ENCODE data around the gene DCDC1.

Gene DCDC1

GRCh38 chr11:30852091-30852490, 517.4 kb downstream of the DCDC1 start:
- H3K4me3 ChIP-seq (ENCODE audit: low read depth, low read length): no peak overlapping the region
- no peaks in the 10 kb centered on the region for H3K36me3 ChIP-seq (ENCODE audit: control insufficient read depth, insufficient read depth, low read length)
- no peak overlapping the region for H3K9ac ChIP-seq (ENCODE audit: low read length)
- 0 out of 2 replicates have a peak, but pooled peaks cover 6% of the 10 kb centered on the region for H3K9me3 ChIP-seq (ENCODE audit: control insufficient read depth, insufficient read depth, low read depth, low read length)
- peaks cover 9% of the 10 kb centered on the region for H3K4me1 ChIP-seq (ENCODE audit: control insufficient read depth, insufficient read depth, low read length)
- H3K27me3 ChIP-seq (ENCODE audit: control insufficient read depth, insufficient read depth, low read length): no peaks in the 10 kb centered on the region
- no peak overlapping the region for H3K27ac ChIP-seq (ENCODE audit: low read depth, low read length)

- Histone ChIP-seq H3K27ac (ENCODE audit: low read depth, low read length) (no peak overlapping the region), H3K4me1 (ENCODE audit: control insufficient read depth, insufficient read depth, low read length) (no peaks in the 10 kb centered on the region), H3K9ac (ENCODE audit: low read length) (no peak overlapping the region), H3K27me3 (ENCODE audit: control insufficient read depth, insufficient read depth, low read length) (no peaks in the 10 kb centered on the region), H3K9me3 (ENCODE audit: control insufficient read depth, insufficient read depth, low read depth, low read length) (peaks cover 13% of the 10 kb centered on the region; the same call in 1 of the 2 replicates), H3K36me3 (ENCODE audit: control insufficient read depth, insufficient read depth, low read length) (no peaks in the 10 kb centered on the region), H3K4me3 (ENCODE audit: low read depth, low read length) (no peak overlapping the region)
Measured at GRCh38 chr11:30837252-30837651, 532.3 kb downstream of the DCDC1 start.

DNA sequence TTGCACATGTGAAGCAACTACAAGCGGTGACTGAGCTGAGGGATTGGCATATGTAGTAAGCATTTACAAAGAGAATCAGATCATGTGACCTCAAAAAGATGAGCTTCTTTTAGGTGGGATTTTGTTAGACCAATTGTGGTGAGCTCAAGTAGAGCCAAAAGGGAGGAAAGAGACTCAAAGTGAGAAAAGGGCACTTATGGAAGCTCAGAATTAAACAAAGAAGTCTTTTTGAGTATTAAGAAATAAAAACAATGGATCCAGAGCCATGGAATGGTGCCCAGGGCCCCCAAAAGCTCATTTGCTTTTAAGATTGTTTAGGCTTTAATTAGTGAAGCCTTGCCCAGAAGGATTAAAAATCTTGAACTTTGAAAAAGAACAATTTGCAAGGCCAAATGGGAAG, 536.7 kb downstream of the DCDC1 start:
- H3K9ac ChIP-seq (ENCODE audit: low read length): no peak overlapping the region
- peaks cover 13% of the 10 kb centered on the region; the same call in 1 of the 2 replicates for H3K9me3 ChIP-seq (ENCODE audit: control insufficient read depth, insufficient read depth, low read depth, low read length)

DNA sequence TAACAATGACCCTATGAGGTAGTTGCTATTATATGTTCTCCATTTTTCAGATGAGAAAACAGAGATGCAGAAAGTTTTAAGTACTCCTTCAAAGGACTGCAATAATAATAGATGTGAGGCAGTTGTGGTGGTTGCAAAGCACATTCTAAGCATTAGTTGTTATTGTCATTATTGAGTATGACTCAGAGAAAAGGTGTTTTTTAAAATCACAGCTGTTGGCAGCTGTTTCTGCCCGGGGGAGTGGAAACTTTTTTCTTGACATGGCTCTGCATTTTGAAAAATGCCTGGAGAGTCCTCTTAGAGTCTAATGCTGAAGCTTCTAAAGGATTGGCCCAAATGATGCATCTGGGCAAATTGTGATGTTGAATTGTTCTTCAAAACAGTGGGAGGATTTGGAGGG, 538.9 kb downstream of the DCDC1 start:
- H3K27me3 ChIP-seq (ENCODE audit: control insufficient read depth, insufficient read depth, low read length): no peaks in the 10 kb centered on the region

More for the DNA sequence above, 536.7 kb downstream of the DCDC1 start:
- H3K36me3 ChIP-seq (ENCODE audit: control insufficient read depth, insufficient read depth, low read length): no peaks in the 10 kb centered on the region
- no peak overlapping the region for H3K27ac ChIP-seq (ENCODE audit: low read depth, low read length)
- H3K4me3 ChIP-seq (ENCODE audit: low read depth, low read length): no peak overlapping the region
- H3K4me1 ChIP-seq (ENCODE audit: control insufficient read depth, insufficient read depth, low read length): peaks cover 7% of the 10 kb centered on the region
- no peaks in the 10 kb centered on the region for H3K27me3 ChIP-seq (ENCODE audit: control insufficient read depth, insufficient read depth, low read length)

DNA sequence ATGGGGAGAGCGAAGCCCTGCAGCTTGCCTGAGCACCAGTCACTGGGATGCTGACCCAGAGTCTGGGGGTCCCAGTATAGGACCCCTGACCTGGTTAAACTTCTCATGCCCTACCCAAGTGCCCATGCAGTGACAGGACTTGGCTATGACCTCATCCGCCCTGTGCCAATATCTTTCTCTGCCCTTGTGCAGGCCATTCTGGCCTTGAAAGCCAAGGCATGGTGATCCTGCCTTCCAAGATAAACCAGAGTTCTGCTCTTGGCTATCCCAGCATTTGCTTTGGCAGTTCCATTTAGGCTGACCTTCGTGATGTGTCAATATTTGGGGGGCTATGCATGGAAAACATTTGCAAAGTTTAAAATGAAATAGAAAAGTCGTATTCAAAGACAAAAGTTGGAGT, 542.6 kb downstream of the DCDC1 start:
- H3K9me3 ChIP-seq (ENCODE audit: control insufficient read depth, insufficient read depth, low read depth, low read length): no peaks in the 10 kb centered on the region
- H3K36me3 ChIP-seq (ENCODE audit: control insufficient read depth, insufficient read depth, low read length): no peaks in the 10 kb centered on the region
- H3K27ac ChIP-seq (ENCODE audit: low read depth, low read length): no peak overlapping the region
- H3K4me1 ChIP-seq (ENCODE audit: control insufficient read depth, insufficient read depth, low read length): peaks cover 7% of the 10 kb centered on the region
- no peak overlapping the region for H3K4me3 ChIP-seq (ENCODE audit: low read depth, low read length)
- H3K9ac ChIP-seq (ENCODE audit: low read length): no peak overlapping the region
- H3K27me3 ChIP-seq (ENCODE audit: control insufficient read depth, insufficient read depth, low read length): no peaks in the 10 kb centered on the region

More for the DNA sequence above, 538.9 kb downstream of the DCDC1 start:
- Histone ChIP-seq H3K27ac (ENCODE audit: low read depth, low read length) (no peak overlapping the region), H3K9ac (ENCODE audit: low read length) (no peak overlapping the region), H3K9me3 (ENCODE audit: control insufficient read depth, insufficient read depth, low read depth, low read length) (peaks cover 9% of the 10 kb centered on the region; the same call in 1 of the 2 replicates), H3K36me3 (ENCODE audit: control insufficient read depth, insufficient read depth, low read length) (no peaks in the 10 kb centered on the region), H3K4me3 (ENCODE audit: low read depth, low read length) (no peak overlapping the region), H3K4me1 (ENCODE audit: control insufficient read depth, insufficient read depth, low read length) (peaks cover 7% of the 10 kb centered on the region)

GRCh38 chr11:30825723-30826122, 543.8 kb downstream of the DCDC1 start:
- Histone ChIP-seq H3K4me3 (ENCODE audit: low read depth, low read length) (no peak overlapping the region), H3K9me3 (ENCODE audit: control insufficient read depth, insufficient read depth, low read depth, low read length) (no peaks in the 10 kb centered on the region), H3K9ac (ENCODE audit: low read length) (no peak overlapping the region), H3K4me1 (ENCODE audit: control insufficient read depth, insufficient read depth, low read length) (peaks cover 3% of the 10 kb centered on the region), H3K36me3 (ENCODE audit: control insufficient read depth, insufficient read depth, low read length) (no peaks in the 10 kb centered on the region), H3K27me3 (ENCODE audit: control insufficient read depth, insufficient read depth, low read length) (no peaks in the 10 kb centered on the region), H3K27ac (ENCODE audit: low read depth, low read length) (no peak overlapping the region)

DNA sequence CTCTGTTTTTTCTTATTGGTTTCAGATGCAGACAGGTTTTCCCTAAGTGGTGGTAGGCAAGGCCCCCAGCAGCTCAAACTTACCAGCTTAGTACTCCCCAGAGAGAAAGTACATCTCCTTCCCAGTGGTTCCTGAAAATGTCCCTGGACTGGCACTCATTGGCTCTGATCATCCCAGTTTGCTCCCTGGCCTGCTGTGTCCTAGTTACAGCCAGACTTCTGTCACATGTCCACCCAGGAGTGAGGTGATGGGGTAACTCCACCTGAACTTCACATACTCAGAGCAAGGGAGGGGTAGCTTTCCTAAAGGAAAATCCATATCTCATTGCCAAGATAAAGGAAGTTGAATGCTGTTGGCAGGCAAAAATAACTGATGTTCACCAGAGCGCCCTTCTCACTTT, 546.4 kb downstream of the DCDC1 start:
- no peaks in the 10 kb centered on the region; the same call in 1 of the 2 replicates for H3K4me1 ChIP-seq (ENCODE audit: control insufficient read depth, insufficient read depth, low read length)
- H3K9ac ChIP-seq (ENCODE audit: low read length): no peak overlapping the region
- H3K27me3 ChIP-seq (ENCODE audit: control insufficient read depth, insufficient read depth, low read length): no peaks in the 10 kb centered on the region
- H3K27ac ChIP-seq (ENCODE audit: low read depth, low read length): no peak overlapping the region
- no peak overlapping the region for H3K4me3 ChIP-seq (ENCODE audit: low read depth, low read length)
- H3K9me3 ChIP-seq (ENCODE audit: control insufficient read depth, insufficient read depth, low read depth, low read length): no peaks in the 10 kb centered on the region
- H3K36me3 ChIP-seq (ENCODE audit: control insufficient read depth, insufficient read depth, low read length): no peaks in the 10 kb centered on the region

DNA sequence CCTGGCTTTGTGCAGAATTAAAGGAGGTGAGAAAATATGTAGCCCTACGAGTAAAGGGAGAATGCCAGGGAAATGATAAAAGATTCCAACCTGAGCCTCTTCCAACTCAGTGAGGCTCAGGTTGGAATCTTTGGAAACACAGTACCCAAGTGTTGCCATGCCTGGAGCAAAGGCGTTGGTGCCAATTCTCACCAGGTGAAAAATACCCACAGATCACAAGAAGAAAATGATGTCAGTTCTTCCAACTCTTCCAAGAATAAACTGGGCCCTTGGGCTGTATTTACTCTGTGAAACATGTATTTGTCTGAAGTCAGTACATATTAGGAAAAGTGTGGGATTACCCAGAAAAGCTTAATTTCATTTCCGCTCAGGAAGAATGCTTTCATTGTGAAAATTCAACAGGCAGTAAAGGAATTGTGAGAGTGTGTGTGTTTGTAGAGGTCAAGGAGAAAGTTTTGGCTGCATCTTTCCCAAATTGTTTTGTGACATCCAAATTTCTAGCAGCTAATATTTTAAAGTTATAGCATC, 548.0 kb downstream of the DCDC1 start:
- H3K27ac ChIP-seq (ENCODE audit: low read depth, low read length): no peak overlapping the region
- H3K36me3 ChIP-seq (ENCODE audit: control insufficient read depth, insufficient read depth, low read length): no peaks in the 10 kb centered on the region
- H3K9ac ChIP-seq (ENCODE audit: low read length): no peak overlapping the region
- no peaks in the 10 kb centered on the region; the same call in 1 of the 2 replicates for H3K4me1 ChIP-seq (ENCODE audit: control insufficient read depth, insufficient read depth, low read length)
- H3K9me3 ChIP-seq (ENCODE audit: control insufficient read depth, insufficient read depth, low read depth, low read length): no peaks in the 10 kb centered on the region
- H3K27me3 ChIP-seq (ENCODE audit: control insufficient read depth, insufficient read depth, low read length): no peaks in the 10 kb centered on the region
- H3K4me3 ChIP-seq (ENCODE audit: low read depth, low read length): no peak overlapping the region

- Histone ChIP-seq H3K36me3 (ENCODE audit: control insufficient read depth, insufficient read depth, low read length) (no peaks in the 10 kb centered on the region), H3K4me3 (ENCODE audit: low read depth, low read length) (no peak overlapping the region), H3K4me1 (ENCODE audit: control insufficient read depth, insufficient read depth, low read length) (no peaks in the 10 kb centered on the region), H3K27me3 (ENCODE audit: control insufficient read depth, insufficient read depth, low read length) (no peaks in the 10 kb centered on the region), H3K9me3 (ENCODE audit: control insufficient read depth, insufficient read depth, low read depth, low read length) (no peaks in the 10 kb centered on the region), H3K27ac (ENCODE audit: low read depth, low read length) (no peak overlapping the region), H3K9ac (ENCODE audit: low read length) (no peak overlapping the region)
Measured at GRCh38 chr11:30818721-30819120, 550.8 kb downstream of the DCDC1 start.

GRCh38 chr11:30816959-30817880, 552.3 kb downstream of the DCDC1 start:
- H3K27me3 ChIP-seq (ENCODE audit: control insufficient read depth, insufficient read depth, low read length): no peaks in the 10 kb centered on the region
- no peak overlapping the region for H3K9ac ChIP-seq (ENCODE audit: low read length)
- H3K4me3 ChIP-seq (ENCODE audit: low read depth, low read length): no peak overlapping the region
- no peaks in the 10 kb centered on the region for H3K4me1 ChIP-seq (ENCODE audit: control insufficient read depth, insufficient read depth, low read length)
- H3K9me3 ChIP-seq (ENCODE audit: control insufficient read depth, insufficient read depth, low read depth, low read length): no peaks in the 10 kb centered on the region
- H3K36me3 ChIP-seq (ENCODE audit: control insufficient read depth, insufficient read depth, low read length): no peaks in the 10 kb centered on the region
- no peak overlapping the region for H3K27ac ChIP-seq (ENCODE audit: low read depth, low read length)

GRCh38 chr11:30815619-30816018, 553.9 kb downstream of the DCDC1 start:
- no peak overlapping the region for H3K4me3 ChIP-seq (ENCODE audit: low read depth, low read length)
- no peak overlapping the region for H3K9ac ChIP-seq (ENCODE audit: low read length)
- no peaks in the 10 kb centered on the region for H3K4me1 ChIP-seq (ENCODE audit: control insufficient read depth, insufficient read depth, low read length)
- no peak overlapping the region for H3K27ac ChIP-seq (ENCODE audit: low read depth, low read length)
- H3K36me3 ChIP-seq (ENCODE audit: control insufficient read depth, insufficient read depth, low read length): no peaks in the 10 kb centered on the region
- H3K27me3 ChIP-seq (ENCODE audit: control insufficient read depth, insufficient read depth, low read length): no peaks in the 10 kb centered on the region
- no peaks in the 10 kb centered on the region for H3K9me3 ChIP-seq (ENCODE audit: control insufficient read depth, insufficient read depth, low read depth, low read length)
